Measurements from ENCODE around the gene RTL5. TPM values are rescaled to one million over a fixed set of nuclear protein-coding genes. Genes with fewer than 3 reads are reported as not detected.

The RTL5 gene
- total and polyA plus RNA-seq, 10 of the 15 experiments (the other 5 are each of a cell fraction or from before 2014, with no cell fraction given) = under 0.01 to 0.10 (median 0.03) TPM; not detected in 5

DNA sequence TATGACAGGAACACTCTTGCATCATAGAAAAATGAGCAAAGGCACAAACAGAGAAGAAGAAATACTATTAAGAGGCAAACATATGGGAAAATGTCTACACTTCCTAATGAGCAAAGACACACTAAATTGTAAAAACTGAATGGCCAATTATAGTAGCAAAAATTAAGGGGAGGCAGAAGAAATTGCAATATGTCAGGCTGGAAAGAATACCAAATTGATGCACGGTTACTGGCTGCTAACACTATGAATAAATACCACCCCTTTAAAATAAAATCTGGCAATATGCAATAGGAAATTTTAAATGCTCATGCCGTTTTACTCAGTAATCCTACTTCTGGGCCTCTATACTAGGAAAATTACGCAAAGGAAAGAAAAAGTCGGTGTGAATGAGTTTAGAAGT, 33.8 kb upstream of the RTL5 start (continued):
- TF ChIP-seq MLLT1 (IDR thresholded peaks at IDR 0.05) (no peak), SP1 (IDR thresholded peaks at IDR 0.05; ENCODE audit: low read depth, low read length) (no peak), POU2F2 (IDR thresholded peaks at IDR 0.05; ENCODE audit: borderline replicate concordance, low read depth, low read length) (no peak), NKRF (conservative IDR thresholded peaks at IDR 0.05) (no peak)

- Histone ChIP-seq H3K4me2 (ENCODE audit: control insufficient read depth, insufficient read depth) (no peak overlapping the region), H3K4me3 (no peak overlapping the region), H3K9me3 (replicated peaks; ENCODE audit: control insufficient read depth, insufficient read depth, low read length) (no peaks in the 10 kb centered on the region; the same call in 2 of the 3 replicates), H3K27ac (ENCODE audit: control insufficient read depth, insufficient read depth) (no peak overlapping the region), H3K4me1 (ENCODE audit: control insufficient read depth, insufficient read depth, low read length) (no peaks in the 10 kb centered on the region), H3K9ac (ENCODE audit: control insufficient read depth, insufficient read depth, low read length) (no peak overlapping the region), H3K79me2 (ENCODE audit: control insufficient read depth, insufficient read depth, low read length) (no peaks in the 10 kb centered on the region), H3K36me3 (ENCODE audit: control insufficient read depth in 2 of 2, insufficient read depth in 2 of 2, low read length in 1 of 2) (no peaks in the 10 kb centered on the region), H3K27me3 (replicated peaks in 1 of 2; ENCODE audit: control insufficient read depth in 2 of 2, insufficient read depth in 2 of 2, low read length in 1 of 2) (no peaks in the 10 kb centered on the region), H2AFZ (ENCODE audit: control insufficient read depth, low read depth, low read length) (no peak overlapping the region), H4K20me1 (ENCODE audit: control insufficient read depth, insufficient read depth) (no peaks in the 10 kb centered on the region)
- RAD21 ChIA-PET (ENCODE audit: unreplicated experiment) = no interaction called here
- CTCF ChIA-PET = no interaction called here
- ATAC-seq (no peak), FAIRE-seq (no peak), DNase-seq (ENCODE audit: low read depth, low spot score) (no peak)
- BruUV-seq (replicated peaks) = no TSS peak
- SMC1A ChIA-PET (ENCODE audit: uncharacterized antibody, unreplicated experiment) = no interaction called here
- POLR2A ChIA-PET = no interaction called here
- TF ChIP-seq ATF7 (IDR thresholded peaks at IDR 0.05; ENCODE audit: low read depth) (no peak), GABPA (IDR thresholded peaks at IDR 0.05; ENCODE audit: low read depth) (no peak), JUNB (IDR thresholded peaks at IDR 0.05) (no peak), YBX1 (IDR thresholded peaks at IDR 0.05) (no peak), ESRRA (IDR thresholded peaks at IDR 0.05; ENCODE audit: low read length) (no peak), RELA (IDR thresholded peaks at IDR 0.05; ENCODE audit: borderline replicate concordance, partially characterized antibody) (no peak), SRF (IDR thresholded peaks at IDR 0.05; ENCODE audit: low read depth in 2 of 2, low read length in 2 of 2) (no peak), NFXL1 (IDR thresholded peaks at IDR 0.05; ENCODE audit: borderline replicate concordance) (no peak), SMARCA5 (IDR thresholded peaks at IDR 0.05) (no peak)
- in situ Hi-C loops (cut with MboI) = no loop called here
- WGBS (ENCODE audit: insufficient coverage, insufficient replicate concordance, low lambda C conversion rate, missing lambda C conversion rate) = 63% methylated on average over 10 of the region's 10 CpGs
- intact Hi-C loops (cut with micrococcal nuclease; ENCODE audit: unreplicated experiment) = no loop called here
Observed at GRCh38 chrX:72159769-72160168, 28.1 kb upstream of the RTL5 start.

Data from GM12878 (cell line).